HEK293 (cell line): ENCODE measurements around the gene PDE4B.

Experiments
- CTCF ChIA-PET: fragments of 350-600 bp; formaldehyde crosslinking; extraction: SDS; loops from one replicate; lab custom pipeline; 2021; ENCODE audit warnings: antibody characterized with exemption; lab: Yijun Ruan, JAX
- POLR2A ChIA-PET: fragments of 300-600 bp; formaldehyde crosslinking; extraction: SDS; loops from one replicate; lab custom pipeline; 2020; ENCODE audit warnings: antibody characterized with exemption, inconsistent platforms; lab: Yijun Ruan, JAX
- H3K27ac ChIP-seq: fragments of 200-500 bp; sonication (Bioruptor generic); 2 replicates; pipeline ENCODE4 v1.5.1; 2014; ENCODE audit warnings: low read depth, low read length, control low read depth, inconsistent platforms; ENCODE audit errors: extremely low read depth
- H3K36me3 ChIP-seq, 2 experiments: fragments of 200-500 bp in 1 of 2; sonication (Bioruptor generic) in 1 of 2; 1 replicate in 1 of 2; 2 replicates in 1 of 2; pipeline ENCODE4 v1.5.1; 2014 to 2017; ENCODE audit warnings: inconsistent platforms in 2 of 2, low read length in 2 of 2; ENCODE audit not compliant: control insufficient read depth in 2 of 2, insufficient read depth in 1 of 2
- H3K4me1 ChIP-seq: fragments of 200-500 bp; sonication (Bioruptor generic); 2 replicates; pipeline ENCODE4 v1.5.1; 2014; ENCODE audit warnings: mild to moderate bottlenecking, low read length, inconsistent platforms; ENCODE audit not compliant: control insufficient read depth, insufficient read depth
- H3K4me3 ChIP-seq: 2 replicates; pipeline ENCODE4 v1.5.1; 2011; ENCODE audit warnings: low read depth, mild to moderate bottlenecking, control low read depth, low read length, moderate library complexity
- H3K9me3 ChIP-seq: fragments of 200-500 bp; sonication (Bioruptor generic); 2 replicates; pipeline ENCODE4 v1.5.1; 2014; ENCODE audit warnings: low read depth, low read length, inconsistent platforms; ENCODE audit not compliant: control insufficient read depth, insufficient read depth
- EGR2 ChIP-seq: fragments of 450-650 bp; formaldehyde crosslinking; IDR thresholded peaks from 2 replicates; pipeline ENCODE4 v1.5.1; 2016; ENCODE audit warnings: low read depth, missing biosample characterization, missing genetic modification characterization
- GLI2 ChIP-seq: fragments of 450-650 bp; formaldehyde crosslinking; IDR thresholded peaks from 2 replicates; pipeline ENCODE4; 2017; ENCODE audit warnings: missing biosample characterization, missing genetic modification characterization, low read depth, borderline replicate concordance
- MEIS1 ChIP-seq: sonication (generic); formaldehyde crosslinking; IDR thresholded peaks from 2 replicates; pipeline ENCODE4 v1.8.1; 2022; ENCODE audit warnings: missing genetic modification reagents, mild to moderate bottlenecking, borderline replicate concordance
- MYNN ChIP-seq: fragments of 450-650 bp; formaldehyde crosslinking; IDR thresholded peaks from 2 replicates; pipeline ENCODE4 v1.5.1; 2016; ENCODE audit warnings: missing biosample characterization, missing genetic modification characterization, borderline replicate concordance
- REST ChIP-seq: fragments of 450-650 bp; formaldehyde crosslinking; IDR thresholded peaks from 2 replicates; pipeline ENCODE4 v1.5.1; 2016; ENCODE audit warnings: missing biosample characterization, missing genetic modification characterization
- SP7 ChIP-seq: fragments of 450-650 bp; formaldehyde crosslinking; IDR thresholded peaks from 2 replicates; pipeline ENCODE4 v1.5.1; 2016; ENCODE audit warnings: missing biosample characterization, missing genetic modification characterization
- TRIM28 ChIP-seq: IDR thresholded peaks from 2 replicates; pipeline ENCODE4 v1.6.1; 2011; ENCODE audit warnings: low read length, control low read depth, borderline replicate concordance
- YY2 ChIP-seq: fragments of 450-650 bp; formaldehyde crosslinking; IDR thresholded peaks from 2 replicates; pipeline ENCODE4 v1.5.1; 2016; ENCODE audit warnings: missing biosample characterization, missing genetic modification characterization
- ZBTB10 ChIP-seq: fragments of 450-650 bp; formaldehyde crosslinking; IDR thresholded peaks from 2 replicates; pipeline ENCODE4 v1.5.1; 2016; ENCODE audit warnings: missing biosample characterization, missing genetic modification characterization
- ZBTB26 ChIP-seq: fragments of 450-650 bp; formaldehyde crosslinking; optimal IDR thresholded peaks from 2 replicates; pipeline ENCODE3; 2016; ENCODE audit warnings: missing biosample characterization, mild to moderate bottlenecking, missing genetic modification characterization
- ZEB2 ChIP-seq: fragments of 450-650 bp; formaldehyde crosslinking; IDR thresholded peaks from 2 replicates; pipeline ENCODE4 v1.5.1; 2016; ENCODE audit warnings: missing biosample characterization, missing genetic modification characterization
- ZNF132 ChIP-seq: fragments of 450-650 bp; formaldehyde crosslinking; IDR thresholded peaks from 2 replicates; pipeline ENCODE4 v1.5.1; 2017; ENCODE audit warnings: missing biosample characterization, missing genetic modification characterization, borderline replicate concordance
- ZNF221 ChIP-seq: fragments of 450-650 bp; formaldehyde crosslinking; IDR thresholded peaks from 2 replicates; pipeline ENCODE4 v1.5.1; 2017; ENCODE audit warnings: missing biosample characterization, missing genetic modification characterization, borderline replicate concordance
- ZNF654 ChIP-seq: fragments of 450-650 bp; formaldehyde crosslinking; IDR thresholded peaks from 2 replicates; pipeline ENCODE4 v1.5.1; 2016; ENCODE audit warnings: low read depth, missing biosample characterization, missing genetic modification characterization
- ZNF660 ChIP-seq: fragments of 450-650 bp; IDR thresholded peaks from 2 replicates; pipeline ENCODE4 v1.5.1; 2018; ENCODE audit warnings: missing biosample characterization, mild to moderate bottlenecking, missing genetic modification characterization
- ZNF791 ChIP-seq: fragments of 450-650 bp; formaldehyde crosslinking; IDR thresholded peaks from 2 replicates; pipeline ENCODE4 v1.5.1; 2016; ENCODE audit warnings: missing biosample characterization, missing genetic modification characterization
- ZSCAN4 ChIP-seq: fragments of 450-650 bp; formaldehyde crosslinking; IDR thresholded peaks from 2 replicates; pipeline ENCODE4 v1.5.1; 2017; ENCODE audit warnings: missing biosample characterization, missing genetic modification characterization
- TF ChIP-seq, protein P1 (sequence below): fragments of 450-650 bp; formaldehyde crosslinking; IDR thresholded peaks from 2 replicates; pipeline ENCODE4 v1.5.1; 2016; ENCODE audit warnings: missing biosample characterization, missing genetic modification characterization
- TF ChIP-seq, protein P2 (sequence below): fragments of 450-650 bp; formaldehyde crosslinking; IDR thresholded peaks from 2 replicates; pipeline ENCODE4 v1.5.1; 2017; ENCODE audit warnings: missing biosample characterization, missing genetic modification characterization
- TF ChIP-seq, protein P3 (sequence below): fragments of 450-650 bp; formaldehyde crosslinking; IDR thresholded peaks from 2 replicates; pipeline ENCODE4 v1.5.1; 2016; ENCODE audit warnings: missing biosample characterization, missing genetic modification characterization

PDE4B gene

GRCh38 chr1:66290761-66291530, 498.3 kb downstream of the PDE4B start:
- no peak overlapping the region for H3K4me3 ChIP-seq
- TF ChIP-seq ZBTB26 (tag by site-specific recombination) (no peak), YY2 (tag by site-specific recombination) (no peak), TRIM28 (peak; percentile 58)
- TF ChIP-seq, protein P1, sequence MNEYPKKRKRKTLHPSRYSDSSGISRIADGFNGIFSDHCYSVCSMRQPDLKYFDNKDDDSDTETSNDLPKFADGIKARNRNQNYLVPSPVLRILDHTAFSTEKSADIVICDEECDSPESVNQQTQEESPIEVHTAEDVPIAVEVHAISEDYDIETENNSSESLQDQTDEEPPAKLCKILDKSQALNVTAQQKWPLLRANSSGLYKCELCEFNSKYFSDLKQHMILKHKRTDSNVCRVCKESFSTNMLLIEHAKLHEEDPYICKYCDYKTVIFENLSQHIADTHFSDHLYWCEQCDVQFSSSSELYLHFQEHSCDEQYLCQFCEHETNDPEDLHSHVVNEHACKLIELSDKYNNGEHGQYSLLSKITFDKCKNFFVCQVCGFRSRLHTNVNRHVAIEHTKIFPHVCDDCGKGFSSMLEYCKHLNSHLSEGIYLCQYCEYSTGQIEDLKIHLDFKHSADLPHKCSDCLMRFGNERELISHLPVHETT (tag by site-specific recombination), result no peak
- TF ChIP-seq, all 188 proteins: peak for 1
- POLR2A ChIA-PET, result no interaction called here
- H3K27ac ChIP-seq, result no peak overlapping the region
- H3K9me3 ChIP-seq, result no peaks in the 10 kb centered on the region
- no peaks in the 10 kb centered on the region for H3K36me3 ChIP-seq
- peaks cover 8% of the 10 kb centered on the region; the same call in 1 of the 2 replicates for H3K4me1 ChIP-seq
- CTCF ChIA-PET, result interaction anchor here (0.5 to 1.2 kb wide), 2 partner anchors 10 to 152 kb away, joined by 3 read pairs; no protein-coding TSS in a partner anchor

DNA sequence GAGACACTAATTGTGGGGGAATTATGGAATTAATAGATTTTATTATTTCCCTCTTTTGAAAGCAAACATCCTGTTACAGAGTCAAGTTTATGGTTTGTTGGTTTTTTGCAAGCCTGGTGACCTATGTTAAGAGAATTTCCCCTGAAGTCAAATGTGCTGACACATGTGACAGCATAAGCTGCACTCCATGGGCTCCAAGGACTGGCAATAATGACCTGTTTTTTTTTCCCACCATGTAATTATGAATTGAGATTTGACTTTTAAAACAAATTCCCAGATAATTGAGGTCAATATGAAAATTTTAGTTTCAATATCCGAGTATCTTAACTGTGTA, 498.8 kb downstream of the PDE4B start:
- ChIA-PET POLR2A (no interaction called here), CTCF (interaction anchor here (0.5 to 1.2 kb wide), 2 partner anchors 10 to 151 kb away, joined by 3 read pairs; no protein-coding TSS in a partner anchor)
- no peaks in the 10 kb centered on the region for H3K9me3 ChIP-seq
- H3K4me3 ChIP-seq, result no peak overlapping the region
- no peak for TF ChIP-seq ZNF221
- no peak for TF ChIP-seq ZNF791 (tag by site-specific recombination)
- no peak for TF ChIP-seq ZSCAN4 (tag by site-specific recombination)
- TF ChIP-seq ZNF132 (tag by site-specific recombination), result no peak
- no peak for TF ChIP-seq ZBTB10
- no peak for TF ChIP-seq ZNF654 (tag by site-specific recombination)
- TF ChIP-seq, protein P2, sequence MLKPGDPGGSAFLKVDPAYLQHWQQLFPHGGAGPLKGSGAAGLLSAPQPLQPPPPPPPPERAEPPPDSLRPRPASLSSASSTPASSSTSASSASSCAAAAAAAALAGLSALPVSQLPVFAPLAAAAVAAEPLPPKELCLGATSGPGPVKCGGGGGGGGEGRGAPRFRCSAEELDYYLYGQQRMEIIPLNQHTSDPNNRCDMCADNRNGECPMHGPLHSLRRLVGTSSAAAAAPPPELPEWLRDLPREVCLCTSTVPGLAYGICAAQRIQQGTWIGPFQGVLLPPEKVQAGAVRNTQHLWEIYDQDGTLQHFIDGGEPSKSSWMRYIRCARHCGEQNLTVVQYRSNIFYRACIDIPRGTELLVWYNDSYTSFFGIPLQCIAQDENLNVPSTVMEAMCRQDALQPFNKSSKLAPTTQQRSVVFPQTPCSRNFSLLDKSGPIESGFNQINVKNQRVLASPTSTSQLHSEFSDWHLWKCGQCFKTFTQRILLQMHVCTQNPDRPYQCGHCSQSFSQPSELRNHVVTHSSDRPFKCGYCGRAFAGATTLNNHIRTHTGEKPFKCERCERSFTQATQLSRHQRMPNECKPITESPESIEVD, result no peak
- no peak for TF ChIP-seq EGR2
- no peak for TF ChIP-seq SP7 (tag by site-specific recombination)
- TF ChIP-seq, protein P3, sequence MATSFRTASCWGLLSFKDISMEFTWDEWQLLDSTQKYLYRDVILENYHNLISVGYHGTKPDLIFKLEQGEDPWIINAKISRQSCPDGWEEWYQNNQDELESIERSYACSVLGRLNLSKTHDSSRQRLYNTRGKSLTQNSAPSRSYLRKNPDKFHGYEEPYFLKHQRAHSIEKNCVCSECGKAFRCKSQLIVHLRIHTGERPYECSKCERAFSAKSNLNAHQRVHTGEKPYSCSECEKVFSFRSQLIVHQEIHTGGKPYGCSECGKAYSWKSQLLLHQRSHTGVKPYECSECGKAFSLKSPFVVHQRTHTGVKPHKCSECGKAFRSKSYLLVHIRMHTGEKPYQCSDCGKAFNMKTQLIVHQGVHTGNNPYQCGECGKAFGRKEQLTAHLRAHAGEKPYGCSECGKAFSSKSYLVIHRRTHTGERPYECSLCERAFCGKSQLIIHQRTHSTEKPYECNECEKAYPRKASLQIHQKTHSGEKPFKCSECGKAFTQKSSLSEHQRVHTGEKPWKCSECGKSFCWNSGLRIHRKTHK (tag by site-specific recombination), result no peak
- no peak for TF ChIP-seq GLI2
- no peak for TF ChIP-seq MEIS1
- no peak for TF ChIP-seq MYNN (tag by site-specific recombination)
- TF ChIP-seq REST, result no peak
- no peak for TF ChIP-seq ZNF660 (tag by site-specific recombination)
- TF ChIP-seq ZEB2 (tag by site-specific recombination), result no peak
- H3K36me3 ChIP-seq, result no peaks in the 10 kb centered on the region
- no peak overlapping the region for H3K27ac ChIP-seq
- peaks cover 10% of the 10 kb centered on the region; the same call in 1 of the 2 replicates for H3K4me1 ChIP-seq
